ENCODE results near the gene UBE4B. TPM values are rescaled to one million over a fixed set of nuclear protein-coding genes. Genes with fewer than 3 reads are reported as not detected.

The UBE4B gene
- total and polyA plus RNA-seq, 9 of the 15 experiments (the other 6 are each of a cell fraction or from before 2014, with no cell fraction given), result 11.7 to 73.7 (median 40.1) TPM

- TF ChIP-seq GTF3C2 (IDR thresholded peaks at IDR 0.05; ENCODE audit: borderline replicate concordance, extremely low read depth, insufficient read length) (no peak), ZNF583 (CRISPR knock-in tag; IDR thresholded peaks at IDR 0.05) (no peak), BRF1 (IDR thresholded peaks at IDR 0.05; ENCODE audit: borderline replicate concordance, extremely low read depth, insufficient read length) (no peak), ELF4 (CRISPR knock-in tag; IDR thresholded peaks at IDR 0.05) (no peak), FOXK2 (conservative IDR thresholded peaks at IDR 0.05 in 1 of 2, IDR thresholded peaks at IDR 0.05 in 1 of 2; ENCODE audit: low read depth in 2 of 2) (no peak), L3MBTL2 (IDR thresholded peaks at IDR 0.05) (no peak; the same call in 1 of the 2 replicates), BACH1 (tag; IDR thresholded peaks at IDR 0.05) (no peak), SUPT5H (IDR thresholded peaks at IDR 0.05) (0 out of 2 replicates have a peak, but pooled peaks have one; percentile 16), SIN3B (IDR thresholded peaks at IDR 0.05; ENCODE audit: low read depth) (no peak), GABPB1 (CRISPR knock-in tag; IDR thresholded peaks at IDR 0.05) (no peak), TAF15 (IDR thresholded peaks at IDR 0.05; ENCODE audit: low read depth, low read length) (no peak), KDM5B (IDR thresholded peaks at IDR 0.05; ENCODE audit: insufficient replicate concordance, low read depth, low read length) (peak; percentile 11), CREB1 (IDR thresholded peaks at IDR 0.05) (no peak), CREB1 (CRISPR knock-in tag; IDR thresholded peaks at IDR 0.05) (no peak), TEAD4 (IDR thresholded peaks at IDR 0.05; ENCODE audit: low read length) (no peak), TEAD4 (CRISPR knock-in tag; IDR thresholded peaks at IDR 0.05; ENCODE audit: borderline replicate concordance) (no peak), HIVEP1 (CRISPR knock-in tag; IDR thresholded peaks at IDR 0.05) (no peak), ZFP91 (CRISPR knock-in tag; IDR thresholded peaks at IDR 0.05) (no peak), ZNF79 (CRISPR knock-in tag; IDR thresholded peaks at IDR 0.05; ENCODE audit: low read depth) (no peak), ZNF830 (CRISPR knock-in tag; IDR thresholded peaks at IDR 0.05) (no peak)
- TF ChIP-seq, protein P1, sequence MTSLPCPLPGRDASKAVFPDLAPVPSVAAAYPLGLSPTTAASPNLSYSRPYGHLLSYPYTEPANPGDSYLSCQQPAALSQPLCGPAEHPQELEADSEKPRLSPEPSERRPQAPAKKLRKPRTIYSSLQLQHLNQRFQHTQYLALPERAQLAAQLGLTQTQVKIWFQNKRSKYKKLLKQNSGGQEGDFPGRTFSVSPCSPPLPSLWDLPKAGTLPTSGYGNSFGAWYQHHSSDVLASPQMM (CRISPR knock-in tag; IDR thresholded peaks at IDR 0.05), result no peak
- TF ChIP-seq, protein P2, sequence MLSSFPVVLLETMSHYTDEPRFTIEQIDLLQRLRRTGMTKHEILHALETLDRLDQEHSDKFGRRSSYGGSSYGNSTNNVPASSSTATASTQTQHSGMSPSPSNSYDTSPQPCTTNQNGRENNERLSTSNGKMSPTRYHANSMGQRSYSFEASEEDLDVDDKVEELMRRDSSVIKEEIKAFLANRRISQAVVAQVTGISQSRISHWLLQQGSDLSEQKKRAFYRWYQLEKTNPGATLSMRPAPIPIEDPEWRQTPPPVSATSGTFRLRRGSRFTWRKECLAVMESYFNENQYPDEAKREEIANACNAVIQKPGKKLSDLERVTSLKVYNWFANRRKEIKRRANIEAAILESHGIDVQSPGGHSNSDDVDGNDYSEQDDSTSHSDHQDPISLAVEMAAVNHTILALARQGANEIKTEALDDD (IDR thresholded peaks at IDR 0.05), result no peak
Measured at GRCh38 chr1:10210841-10211804, 178.4 kb downstream of the UBE4B start (continued).

Data from K562 (cell line).